SK-N-SH treated with all-trans-retinoic acid at 6 μM for 48 hours (cell line): Measurements from ENCODE around the gene BRD9.

Source experiments
- ARNTL ChIP-seq: fragments of 450-650 bp; formaldehyde crosslinking; IDR thresholded peaks from 2 replicates; pipeline ENCODE4 v1.5.0; 2020; ENCODE audit warnings: low read depth, mild to moderate bottlenecking, moderate library complexity, borderline replicate concordance
- BACH2 ChIP-seq: fragments of 250-450 bp; sonication (Bioruptor Pico); IDR thresholded peaks from 2 replicates; pipeline ENCODE4 v1.9.0; 2021; ENCODE audit warnings: mild to moderate bottlenecking, borderline replicate concordance
- CSDC2 ChIP-seq: fragments of 250-450 bp; sonication (Bioruptor Pico); IDR thresholded peaks from 2 replicates; pipeline ENCODE4 v1.5.0; 2020; ENCODE audit warnings: mild to moderate bottlenecking, moderate library complexity
- GLIS3 ChIP-seq: fragments of 250-450 bp; sonication (Bioruptor Pico); IDR thresholded peaks from 2 replicates; pipeline ENCODE4 v1.5.0; 2020; ENCODE audit warnings: mild to moderate bottlenecking, moderate library complexity
- TCF4 ChIP-seq: fragments of 250-450 bp; sonication (Bioruptor Pico); IDR thresholded peaks from 2 replicates; pipeline ENCODE4 v1.8.0; 2021; ENCODE audit warnings: mild to moderate bottlenecking, moderate library complexity, borderline replicate concordance
- ZFP3 ChIP-seq: fragments of 250-450 bp; sonication (Bioruptor Pico); IDR thresholded peaks from 2 replicates; pipeline ENCODE4 v1.5.0; 2020; ENCODE audit warnings: mild to moderate bottlenecking, moderate library complexity
- ZFP30 ChIP-seq: fragments of 450-650 bp; formaldehyde crosslinking; IDR thresholded peaks from 2 replicates; pipeline ENCODE4 v1.5.0; 2022; ENCODE audit warnings: mild to moderate bottlenecking, moderate library complexity
- ZNF565 ChIP-seq: fragments of 450-650 bp; formaldehyde crosslinking; conservative IDR thresholded peaks from 2 replicates; pipeline ENCODE4 v1.5.0; 2020; ENCODE audit warnings: low read depth, mild to moderate bottlenecking, moderate library complexity

- TF ChIP-seq ARNTL (CRISPR knock-in tag) (no peak), GLIS3 (CRISPR knock-in tag) (no peak), ZFP30 (CRISPR knock-in tag) (no peak), CSDC2 (no peak), TCF4 (CRISPR knock-in tag) (no peak), ZNF565 (CRISPR knock-in tag) (no peak), BACH2 (CRISPR knock-in tag) (no peak), ZFP3 (CRISPR knock-in tag) (no peak)
Observed at GRCh38 chr5:930866-931265, 38.3 kb upstream of the BRD9 start.
